Measurements from ENCODE around the gene SOX5.

SOX5 gene

DNA sequence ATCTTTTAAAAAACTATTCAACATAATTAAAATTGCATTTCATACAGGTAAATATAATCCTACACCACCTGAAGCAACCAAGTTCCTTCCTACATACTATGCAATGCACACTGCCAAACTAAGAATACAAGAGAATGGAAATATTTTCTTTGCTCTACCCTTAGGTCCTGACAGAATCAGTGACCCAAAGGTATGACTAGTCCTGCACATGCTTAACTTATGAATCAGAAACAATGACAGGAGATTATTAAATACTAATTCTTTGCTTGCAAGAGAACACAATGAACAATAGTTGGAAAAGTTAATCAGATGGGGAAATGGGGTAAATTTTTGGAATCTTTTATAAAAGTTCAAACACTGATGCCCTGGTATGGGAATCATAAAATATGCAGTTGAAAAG is 220.1 kb downstream of the SOX5 start:
- TF ChIP-seq GATA3 (IDR thresholded peaks at IDR 0.05; ENCODE audit: low read depth, low read length) = no peak
- no peak for TF ChIP-seq GATA2 (IDR thresholded peaks at IDR 0.05; ENCODE audit: low read depth, low read length)

GRCh38 chr12:23726646-23727045 is 222.8 kb downstream of the SOX5 start:
- TF ChIP-seq GATA3 (IDR thresholded peaks at IDR 0.05; ENCODE audit: low read depth, low read length) (no peak), GATA2 (IDR thresholded peaks at IDR 0.05; ENCODE audit: low read depth, low read length) (no peak)

- TF ChIP-seq GATA2 (IDR thresholded peaks at IDR 0.05; ENCODE audit: low read depth, low read length) (no peak), GATA3 (IDR thresholded peaks at IDR 0.05; ENCODE audit: low read depth, low read length) (no peak)
Measured at GRCh38 chr12:23722655-23723054, 226.8 kb downstream of the SOX5 start.

DNA sequence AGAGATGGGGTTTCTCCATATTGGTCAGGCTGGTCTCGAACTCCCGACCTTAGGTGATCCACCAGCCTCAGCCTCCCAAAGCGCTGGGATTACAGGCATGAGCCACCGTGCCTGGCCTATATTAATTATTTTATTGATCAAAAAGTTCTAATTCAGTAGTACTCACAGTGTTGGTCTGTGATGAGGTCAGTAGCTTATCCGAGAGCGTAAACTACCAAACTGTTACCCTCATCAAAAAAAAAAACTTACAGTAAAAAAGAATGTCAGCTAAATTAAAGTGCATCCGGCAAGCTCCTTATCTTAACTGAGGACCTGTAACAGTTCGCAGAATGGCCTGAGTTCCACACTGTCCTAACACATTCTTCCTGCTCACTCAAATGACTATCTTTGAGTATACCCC is 228.2 kb downstream of the SOX5 start:
- TF ChIP-seq GATA3 (IDR thresholded peaks at IDR 0.05; ENCODE audit: low read depth, low read length) (no peak), GATA2 (IDR thresholded peaks at IDR 0.05; ENCODE audit: low read depth, low read length) (no peak)

- TF ChIP-seq GATA2 (IDR thresholded peaks at IDR 0.05; ENCODE audit: low read depth, low read length) (no peak), GATA3 (IDR thresholded peaks at IDR 0.05; ENCODE audit: low read depth, low read length) (no peak)
Measured at GRCh38 chr12:23719493-23719892, 230.0 kb downstream of the SOX5 start.

DNA sequence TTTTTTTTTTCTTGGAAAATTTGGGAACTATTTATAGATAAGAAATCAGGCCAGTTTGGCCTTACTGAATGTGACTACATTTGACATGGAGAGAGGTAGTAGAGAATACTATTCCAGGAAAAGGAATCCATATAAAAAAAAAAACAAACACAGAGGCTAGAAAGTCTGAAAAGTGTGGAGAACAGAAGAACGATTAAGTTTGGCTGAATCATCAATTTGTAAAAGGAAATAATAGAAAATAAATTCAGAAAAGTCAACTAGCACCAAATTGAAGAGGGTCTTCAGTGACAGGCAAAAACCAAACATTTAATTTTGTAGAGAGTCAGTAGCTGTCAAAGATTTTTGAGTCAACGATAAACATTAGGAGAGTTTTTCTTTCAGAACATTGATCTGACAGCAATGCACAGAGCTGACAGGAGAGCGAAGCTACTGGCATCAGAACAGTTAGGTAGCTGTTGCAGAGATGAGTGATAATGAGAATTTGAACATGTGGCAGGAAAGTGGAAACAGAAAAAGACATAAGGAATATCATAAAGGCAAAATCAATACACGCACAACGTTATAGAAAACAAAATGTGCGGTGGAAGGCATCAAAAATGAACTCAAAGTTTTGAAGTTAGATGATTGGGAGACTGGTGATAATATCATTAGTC is 241.2 kb downstream of the SOX5 start:
- TF ChIP-seq GATA2 (IDR thresholded peaks at IDR 0.05; ENCODE audit: low read depth, low read length) (no peak), GATA3 (IDR thresholded peaks at IDR 0.05; ENCODE audit: low read depth, low read length) (no peak)

- TF ChIP-seq GATA2 (IDR thresholded peaks at IDR 0.05; ENCODE audit: low read depth, low read length) (no peak), GATA3 (IDR thresholded peaks at IDR 0.05; ENCODE audit: low read depth, low read length) (no peak)
Measured at GRCh38 chr12:23707270-23707669, 242.2 kb downstream of the SOX5 start.

GRCh38 chr12:23704992-23705943 is 244.2 kb downstream of the SOX5 start:
- no peak for TF ChIP-seq GATA3 (IDR thresholded peaks at IDR 0.05; ENCODE audit: low read depth, low read length)
- TF ChIP-seq GATA2 (IDR thresholded peaks at IDR 0.05; ENCODE audit: low read depth, low read length) = no peak

DNA sequence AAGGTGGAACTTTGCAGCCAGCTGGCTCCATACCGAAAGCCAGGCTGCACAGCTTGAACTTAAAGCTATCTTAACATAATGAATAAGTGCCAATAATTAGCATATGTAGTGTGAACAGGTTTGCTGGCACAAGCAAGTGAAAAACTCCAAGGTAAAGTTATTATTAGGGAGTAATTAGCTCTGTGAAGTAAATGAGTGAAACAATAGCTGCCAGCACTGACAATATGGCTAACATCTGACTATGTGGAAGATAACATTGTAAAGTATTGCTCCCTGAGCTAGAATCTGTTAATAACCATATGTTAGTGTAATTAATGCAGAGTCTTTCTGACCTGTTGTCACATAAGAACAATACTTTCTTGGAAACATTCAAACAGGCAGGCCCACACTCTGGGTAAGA is 246.4 kb downstream of the SOX5 start:
- TF ChIP-seq GATA2 (IDR thresholded peaks at IDR 0.05; ENCODE audit: low read depth, low read length) (no peak), GATA3 (IDR thresholded peaks at IDR 0.05; ENCODE audit: low read depth, low read length) (no peak)

GRCh38 chr12:23699031-23699430 is 250.4 kb downstream of the SOX5 start:
- TF ChIP-seq GATA3 (IDR thresholded peaks at IDR 0.05; ENCODE audit: low read depth, low read length) (no peak), GATA2 (IDR thresholded peaks at IDR 0.05; ENCODE audit: low read depth, low read length) (no peak)

- TF ChIP-seq GATA2 (IDR thresholded peaks at IDR 0.05; ENCODE audit: low read depth, low read length) (no peak), GATA3 (IDR thresholded peaks at IDR 0.05; ENCODE audit: low read depth, low read length) (no peak)
Measured at GRCh38 chr12:23694920-23695319, 254.6 kb downstream of the SOX5 start.

GRCh38 chr12:23694307-23694706 is 255.2 kb downstream of the SOX5 start:
- no peak for TF ChIP-seq GATA3 (IDR thresholded peaks at IDR 0.05; ENCODE audit: low read depth, low read length)
- no peak for TF ChIP-seq GATA2 (IDR thresholded peaks at IDR 0.05; ENCODE audit: low read depth, low read length)

GRCh38 chr12:23687947-23688346 is 261.5 kb downstream of the SOX5 start:
- TF ChIP-seq GATA3 (IDR thresholded peaks at IDR 0.05; ENCODE audit: low read depth, low read length) (no peak), GATA2 (IDR thresholded peaks at IDR 0.05; ENCODE audit: low read depth, low read length) (no peak)

DNA sequence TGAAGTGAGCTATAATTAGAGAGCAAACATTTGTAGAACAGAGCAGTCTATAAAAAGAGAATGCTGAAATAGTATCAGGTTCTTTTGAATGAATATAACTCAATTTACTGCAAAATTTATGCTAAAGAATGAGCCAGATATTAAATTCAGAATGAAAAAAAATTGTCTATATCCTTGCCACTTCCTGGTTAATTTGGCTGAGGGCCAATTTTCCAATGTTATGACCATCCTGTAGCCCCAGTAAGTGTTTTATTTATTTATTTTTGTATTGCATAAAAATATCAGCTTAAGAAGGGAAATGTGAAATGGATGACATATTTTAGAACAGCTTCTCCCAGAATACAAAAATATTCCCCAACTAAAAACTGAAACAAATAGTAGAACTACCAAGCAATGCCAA is 263.4 kb downstream of the SOX5 start:
- TF ChIP-seq GATA3 (IDR thresholded peaks at IDR 0.05; ENCODE audit: low read depth, low read length) = no peak
- no peak for TF ChIP-seq GATA2 (IDR thresholded peaks at IDR 0.05; ENCODE audit: low read depth, low read length)

DNA sequence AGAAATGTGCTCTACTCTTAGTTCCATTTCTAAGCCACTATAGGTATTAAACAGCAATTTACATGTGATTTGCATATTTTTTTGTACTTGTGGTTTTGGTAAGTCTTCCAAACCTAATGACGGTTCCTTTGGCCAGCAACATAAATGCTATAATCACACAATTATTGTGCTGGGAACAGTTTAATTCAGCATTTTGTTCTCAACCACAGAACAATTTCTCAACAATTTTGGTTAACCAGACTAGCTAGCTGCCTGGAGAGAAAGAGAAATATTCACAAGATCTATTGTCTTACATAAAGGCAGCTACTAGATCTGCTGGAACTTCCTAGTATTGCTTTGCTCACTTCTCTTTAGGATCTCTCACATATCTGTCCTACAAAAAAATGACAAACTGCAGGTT is 265.3 kb downstream of the SOX5 start:
- no peak for TF ChIP-seq GATA2 (IDR thresholded peaks at IDR 0.05; ENCODE audit: low read depth, low read length)
- TF ChIP-seq GATA3 (IDR thresholded peaks at IDR 0.05; ENCODE audit: low read depth, low read length) = no peak
